GM11168 (cell line): ENCODE results near the gene NOVA1.

ENCODE experiments used
- in situ Hi-C: fragments of 300-500 bp; cut with MboI; formaldehyde crosslinking; loops from one replicate; pipeline ENCODE4 v1.12.0; 2022; ENCODE audit warnings: low sequenced_read_pairs; ENCODE audit not compliant: unreplicated experiment

NOVA1 gene

DNA sequence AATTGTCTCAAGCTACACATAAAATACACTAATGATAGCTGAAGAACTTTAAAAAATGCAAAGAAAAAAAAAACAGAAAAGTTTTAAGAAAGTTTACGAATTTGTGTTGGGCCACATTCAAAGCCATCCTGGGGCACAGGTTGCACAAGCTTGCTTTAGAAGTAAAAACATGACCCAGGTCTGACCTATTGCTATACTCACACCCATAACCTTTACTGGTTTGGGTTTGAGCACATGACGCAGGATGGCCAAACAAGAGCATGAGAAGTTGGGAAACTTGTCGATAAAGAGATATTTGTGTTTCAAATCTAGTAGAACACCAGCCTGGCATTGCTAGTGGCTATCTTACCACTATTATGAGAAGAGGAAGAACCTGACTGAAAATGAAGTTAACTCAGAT, 143.7 kb downstream of the NOVA1 start:
- in situ Hi-C loops, result no loop called here

DNA sequence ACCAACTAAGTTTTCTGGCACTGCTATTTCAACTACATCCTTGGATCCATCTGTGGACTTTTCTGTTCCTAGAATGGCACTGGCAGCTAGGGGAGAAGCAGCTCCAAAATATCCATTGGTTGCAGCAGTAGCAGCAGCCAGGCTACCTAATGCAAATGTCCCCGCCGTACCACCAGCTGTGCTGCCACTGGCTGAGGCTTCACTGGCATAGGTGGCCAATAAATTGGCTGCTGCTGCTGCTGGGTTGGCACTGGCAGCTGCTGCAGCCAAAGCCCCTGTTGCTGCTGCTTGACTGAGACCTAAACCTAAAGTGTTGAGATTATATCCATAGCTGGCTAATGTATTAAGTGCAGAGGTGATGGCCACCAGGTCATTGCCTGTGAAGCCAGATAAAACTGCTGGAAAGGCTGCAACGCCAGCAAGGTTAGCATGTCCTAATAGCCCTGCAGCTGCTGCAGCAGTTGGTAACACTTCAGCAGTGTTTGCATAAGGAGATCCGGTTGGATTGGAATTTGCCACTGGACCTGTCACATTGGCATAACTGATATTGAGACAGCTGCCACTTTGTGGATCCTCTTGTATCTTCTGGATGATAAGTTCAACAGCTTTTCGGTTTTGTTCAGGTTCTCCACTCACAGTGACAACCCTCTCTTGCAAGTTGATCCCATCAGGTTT, 149.5 kb downstream of the NOVA1 start:
- in situ Hi-C loops, result no loop called here

DNA sequence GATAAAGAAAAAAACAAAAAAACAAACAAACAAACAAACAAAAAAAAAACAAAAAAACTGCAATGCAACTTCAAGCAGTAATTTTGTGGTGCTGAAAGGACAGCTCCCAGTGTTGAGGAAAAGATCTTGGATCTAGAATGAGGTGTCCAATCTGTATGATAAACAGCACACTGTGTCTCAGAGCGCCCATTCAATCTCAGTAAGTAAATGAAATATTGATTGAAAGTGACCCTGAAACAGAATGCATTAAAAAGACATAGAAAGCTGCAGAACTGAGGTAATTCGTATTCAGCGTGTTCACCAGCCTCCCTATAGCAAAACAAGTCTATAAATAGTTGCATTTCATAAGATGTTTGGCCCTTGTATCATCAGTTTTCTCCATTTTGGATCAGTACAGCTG, 153.0 kb downstream of the NOVA1 start:
- in situ Hi-C loops, result no loop called here

DNA sequence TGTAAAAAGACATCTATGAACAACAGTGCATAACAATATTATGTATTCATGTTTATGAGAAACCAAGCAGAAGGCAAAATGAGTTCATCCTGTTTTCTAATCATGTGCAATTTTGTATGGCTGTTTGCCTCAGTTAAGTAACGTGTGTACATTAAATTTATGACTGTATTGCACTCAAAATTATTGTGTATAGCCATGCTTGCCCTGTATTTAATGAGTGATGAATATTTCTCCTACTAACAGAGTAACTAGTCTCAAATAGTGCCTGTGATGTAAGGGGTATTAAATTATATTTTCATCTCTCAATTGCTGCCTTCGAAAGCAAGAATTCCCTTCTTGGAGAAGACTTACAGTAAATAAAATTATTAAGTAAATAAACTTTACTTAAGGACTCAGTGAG, 154.2 kb downstream of the NOVA1 start:
- in situ Hi-C loops, result no loop called here

DNA sequence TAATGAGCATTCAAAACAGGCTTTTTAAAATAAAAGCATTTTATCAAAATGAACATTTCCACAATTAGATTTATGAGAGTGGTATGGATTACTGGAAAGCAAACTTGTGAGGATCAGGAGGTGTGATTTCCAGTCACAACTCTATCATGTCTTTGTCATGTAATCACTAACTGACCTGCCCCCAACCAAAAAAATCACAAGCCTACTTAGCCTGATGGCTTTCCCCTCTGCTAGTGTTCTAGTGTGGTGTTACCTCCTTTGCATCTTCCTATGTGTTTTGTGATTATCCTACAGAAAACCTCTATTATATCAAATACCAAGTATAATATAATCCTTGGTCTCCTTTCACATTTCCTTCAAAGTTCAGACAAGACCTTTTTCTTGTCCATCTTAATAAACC, 168.6 kb downstream of the NOVA1 start:
- in situ Hi-C loops, result no loop called here

DNA sequence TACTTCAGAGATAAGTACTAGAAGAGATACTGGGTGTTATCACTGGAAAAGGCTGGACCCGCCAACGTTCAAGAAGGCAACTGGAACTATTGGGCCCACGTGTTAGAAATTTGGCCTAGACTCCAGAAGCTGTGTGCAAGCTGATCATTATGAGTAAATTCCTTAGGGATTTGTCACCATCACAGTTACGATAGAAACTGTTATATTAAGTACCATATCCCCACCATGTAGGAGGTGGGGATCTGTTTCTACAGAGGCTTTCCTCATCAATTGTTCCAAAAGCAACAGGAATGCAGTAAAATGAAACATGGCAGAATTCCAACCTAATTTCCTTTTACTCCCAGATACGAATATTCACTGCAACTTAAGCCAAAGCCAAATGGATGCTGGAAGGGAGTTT, 170.7 kb downstream of the NOVA1 start:
- in situ Hi-C loops, result no loop called here

DNA sequence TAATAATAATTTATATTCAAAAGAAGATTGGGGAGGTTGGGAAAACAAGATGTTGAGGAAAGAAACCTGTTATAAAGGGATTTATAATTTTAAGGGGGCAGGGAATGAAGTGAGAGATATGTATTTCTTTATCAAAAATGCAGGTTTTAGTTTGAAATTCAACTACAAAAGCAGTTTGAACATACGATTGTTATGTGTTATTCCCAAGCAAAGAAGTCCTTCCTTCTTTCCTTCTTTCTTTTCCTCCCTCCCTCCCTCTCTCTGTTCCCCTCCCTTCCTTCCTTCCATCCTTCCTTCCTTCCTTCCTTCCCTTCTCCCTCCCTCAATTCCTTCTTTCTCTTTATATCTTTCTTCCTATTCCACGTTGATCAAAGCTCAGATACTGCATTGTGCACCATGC, 173.3 kb downstream of the NOVA1 start:
- in situ Hi-C loops, result no loop called here

DNA sequence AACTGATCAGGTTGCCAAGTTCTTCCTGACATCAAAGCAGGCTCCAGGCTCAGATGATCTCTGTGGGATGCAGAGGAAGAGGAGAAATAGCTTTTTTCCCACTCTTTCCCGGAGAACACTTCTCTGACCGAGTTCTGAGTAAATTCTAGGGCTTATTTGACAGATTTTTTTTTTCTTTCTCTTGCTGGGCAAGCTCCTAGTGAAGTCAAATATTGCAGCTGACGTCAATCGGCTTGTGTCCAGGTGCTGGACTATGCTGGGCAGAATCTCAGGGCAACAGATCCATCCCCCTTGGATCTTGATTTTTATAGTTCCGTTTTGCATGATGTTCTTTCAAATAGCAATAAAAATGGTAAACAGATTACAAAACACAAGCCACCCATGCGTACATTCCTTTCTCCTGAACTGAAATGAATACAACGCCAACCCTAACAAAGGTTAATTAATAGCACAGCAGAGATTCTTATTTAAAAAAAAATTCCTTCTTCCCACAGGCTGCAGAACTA, 182.2 kb downstream of the NOVA1 start:
- in situ Hi-C loops, result no loop called here

DNA sequence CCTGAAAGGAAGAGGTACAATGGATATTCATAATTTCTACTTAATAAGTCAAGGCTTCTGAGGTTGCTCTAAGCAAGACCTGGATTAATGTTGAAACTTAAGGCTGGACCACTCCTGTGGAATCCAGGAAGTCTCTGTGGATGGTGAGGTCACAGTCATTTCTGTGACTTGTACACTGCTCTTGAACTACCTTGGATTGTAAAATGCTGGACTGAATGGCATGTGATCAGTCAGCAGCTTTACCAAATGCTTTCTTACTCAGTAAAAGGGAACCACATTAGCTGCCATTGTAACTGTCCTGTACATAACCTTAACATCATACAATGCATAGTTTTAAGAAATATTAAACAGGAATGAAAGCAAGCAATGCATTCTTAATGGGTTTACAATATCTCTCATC, 182.9 kb downstream of the NOVA1 start:
- in situ Hi-C loops, result no loop called here

DNA sequence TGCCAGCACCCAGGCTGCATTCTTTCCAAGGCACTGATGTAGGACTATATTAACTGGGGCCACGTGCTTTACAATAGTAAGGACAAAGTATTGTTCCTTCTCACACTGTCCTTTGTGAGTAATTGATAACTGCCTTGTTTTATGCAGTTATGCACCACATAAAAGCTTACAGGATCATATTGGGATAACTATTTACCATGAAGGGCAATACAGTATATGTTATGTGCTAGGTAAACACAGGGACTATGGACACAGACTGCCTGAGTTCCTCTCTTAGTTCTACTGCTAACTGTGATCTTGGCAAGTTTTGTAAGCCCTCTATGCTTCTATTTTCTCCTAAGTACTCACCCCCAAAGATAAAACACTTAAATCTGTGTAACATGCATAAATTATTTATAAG, 183.7 kb downstream of the NOVA1 start:
- in situ Hi-C loops, result no loop called here

DNA sequence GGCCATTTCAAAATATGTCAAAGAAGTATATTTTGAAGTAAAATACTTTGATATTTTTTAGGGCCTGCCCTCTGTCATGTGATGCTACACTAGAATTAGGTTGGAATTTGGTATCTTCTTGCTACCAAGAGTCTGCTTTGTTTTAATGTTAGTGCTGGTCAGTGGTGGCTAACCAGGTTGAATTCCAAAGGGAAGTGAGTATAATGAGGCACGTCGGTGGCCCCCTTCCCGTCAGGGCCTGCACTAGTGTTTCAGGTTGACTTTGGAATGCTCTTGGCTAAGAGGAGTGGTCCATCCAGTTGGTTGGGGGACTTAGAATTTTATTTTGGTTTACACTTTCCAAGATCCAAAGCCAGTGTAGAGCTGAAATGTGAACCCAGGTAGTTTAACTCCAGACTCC, 185.4 kb downstream of the NOVA1 start:
- in situ Hi-C loops, result no loop called here

DNA sequence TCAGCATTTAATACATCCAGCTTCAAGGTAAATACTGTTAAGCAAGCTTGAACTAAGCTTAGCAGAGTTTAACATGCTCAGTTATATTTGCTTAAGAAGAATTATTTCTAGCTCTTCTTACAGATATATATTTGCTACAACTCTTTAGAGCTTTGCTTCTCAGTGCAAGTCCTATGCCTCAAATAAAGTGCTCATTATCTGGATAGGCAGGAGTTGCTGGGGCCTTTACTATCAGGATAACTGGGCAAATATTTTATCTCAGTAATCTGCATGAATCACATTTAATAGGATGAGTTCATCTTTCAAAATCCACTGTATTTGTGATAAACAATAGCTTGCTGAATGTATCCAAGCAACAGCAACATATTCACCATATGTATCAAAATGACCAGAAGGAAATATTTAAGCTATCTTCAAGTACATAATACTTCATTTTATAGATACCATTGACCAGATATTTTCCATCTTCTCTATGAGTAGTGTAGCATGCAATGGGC, 187.6 kb downstream of the NOVA1 start:
- in situ Hi-C loops, result no loop called here

DNA sequence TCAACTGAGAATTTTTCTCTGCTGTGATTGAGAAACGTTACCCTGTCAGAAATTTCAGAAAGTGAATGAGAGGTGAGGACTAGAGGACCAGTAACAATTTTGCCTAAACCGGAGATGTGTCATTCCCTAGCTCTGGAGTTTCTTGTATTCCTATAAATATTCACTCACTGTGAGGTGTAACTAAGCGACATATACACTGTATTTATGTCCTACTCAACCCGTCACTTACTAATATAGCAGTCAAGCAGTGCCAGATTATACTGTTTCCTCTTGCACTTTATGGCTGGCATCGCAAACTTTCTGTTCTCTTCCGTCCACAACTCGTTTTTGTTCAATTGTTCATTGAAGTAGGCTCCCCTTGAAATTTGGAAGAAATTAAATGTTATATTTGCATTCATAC, 192.9 kb downstream of the NOVA1 start:
- in situ Hi-C loops, result no loop called here

DNA sequence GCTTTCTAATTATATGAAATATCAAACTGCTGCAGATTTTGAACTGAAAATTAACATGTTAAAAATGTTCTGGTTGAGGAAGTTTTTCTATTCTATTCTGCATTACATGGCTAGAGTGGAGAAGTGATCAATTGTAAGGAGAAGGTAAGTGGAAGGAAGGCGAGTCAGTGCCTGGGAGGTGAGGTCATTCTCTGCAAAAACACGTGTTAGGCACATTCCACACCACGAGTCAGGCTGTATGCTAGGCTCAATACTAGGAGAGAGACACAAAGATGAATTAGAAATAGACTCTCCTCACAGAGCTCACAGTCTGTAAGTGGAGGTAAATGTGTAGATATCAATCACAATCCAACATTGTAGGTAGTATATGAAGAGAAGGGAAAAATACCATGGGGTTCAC, 194.1 kb downstream of the NOVA1 start:
- in situ Hi-C loops, result no loop called here

DNA sequence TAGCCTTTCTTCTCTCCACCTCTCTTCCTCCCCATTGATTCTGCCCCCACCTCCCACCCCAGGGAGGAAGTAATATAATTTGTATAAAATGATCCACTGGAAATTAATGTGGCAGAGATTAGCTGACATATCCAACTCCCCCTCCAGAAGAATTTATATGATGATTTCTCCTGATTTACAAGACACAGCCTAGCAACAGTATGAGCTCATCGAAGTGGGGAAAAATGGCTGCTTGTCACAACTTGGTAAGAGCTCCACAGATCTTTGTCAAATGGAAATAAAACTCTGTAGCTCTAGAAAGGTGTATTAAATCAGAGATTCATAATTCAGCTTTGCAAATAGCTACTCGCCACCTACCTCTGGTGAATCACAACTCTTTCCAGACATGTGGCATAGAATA, 195.7 kb downstream of the NOVA1 start:
- in situ Hi-C loops, result no loop called here

DNA sequence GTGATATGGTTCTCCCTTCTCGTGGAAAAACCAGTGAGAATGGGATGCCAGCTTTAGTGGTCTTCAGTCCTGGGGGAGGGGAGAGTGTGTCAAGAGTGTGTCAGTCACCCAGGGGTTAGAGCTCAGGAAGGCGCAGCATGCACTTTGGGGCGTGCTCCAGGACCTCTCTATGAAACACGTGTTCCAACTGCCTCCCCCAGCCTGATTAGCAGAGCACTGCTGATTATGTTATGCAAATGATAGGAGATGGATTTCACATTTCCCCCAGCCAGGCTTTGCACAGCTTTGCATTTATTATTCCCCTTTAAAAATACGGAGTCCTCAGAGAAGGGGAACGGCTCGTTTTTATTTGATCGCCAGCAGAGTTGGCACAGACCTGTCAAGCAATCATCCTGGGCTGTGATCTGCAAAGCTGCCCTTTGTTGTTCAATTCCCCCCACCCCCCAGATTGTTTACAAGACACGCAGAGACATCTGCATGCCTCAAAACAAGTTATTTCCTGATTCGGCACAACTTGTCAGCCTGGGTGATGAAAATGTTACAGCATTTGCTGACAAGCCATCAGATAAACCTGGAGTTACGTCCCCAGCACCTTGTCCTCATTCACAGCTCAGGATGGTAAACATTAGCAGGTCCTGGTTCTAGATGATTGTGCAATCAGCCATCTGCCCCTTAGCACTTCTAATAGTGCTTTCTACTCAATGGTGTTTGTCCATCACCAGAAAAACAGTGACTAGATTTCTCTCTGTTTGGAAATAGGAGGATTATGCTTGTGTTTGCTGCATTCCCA, 196.5 kb downstream of the NOVA1 start:
- in situ Hi-C loops, result no loop called here

DNA sequence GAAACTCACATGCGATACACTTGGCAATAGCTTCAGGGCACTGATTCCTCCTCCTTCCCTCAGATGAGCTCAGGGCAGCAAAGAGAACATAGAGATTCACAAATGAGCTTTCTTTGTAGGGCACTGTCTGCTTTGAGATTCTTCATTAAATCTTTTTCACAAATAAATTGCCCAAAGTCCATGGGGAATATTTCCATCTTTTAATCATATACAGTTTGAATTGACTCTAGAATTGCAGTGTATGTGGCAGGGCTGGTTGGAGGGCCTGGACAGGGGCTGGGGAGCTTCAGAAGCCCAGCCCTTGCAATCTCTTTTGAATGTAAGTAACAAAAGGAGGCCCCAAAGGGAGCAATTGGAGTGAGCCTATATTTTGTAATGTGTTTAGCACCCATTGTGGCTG, 197.5 kb downstream of the NOVA1 start:
- in situ Hi-C loops, result no loop called here

DNA sequence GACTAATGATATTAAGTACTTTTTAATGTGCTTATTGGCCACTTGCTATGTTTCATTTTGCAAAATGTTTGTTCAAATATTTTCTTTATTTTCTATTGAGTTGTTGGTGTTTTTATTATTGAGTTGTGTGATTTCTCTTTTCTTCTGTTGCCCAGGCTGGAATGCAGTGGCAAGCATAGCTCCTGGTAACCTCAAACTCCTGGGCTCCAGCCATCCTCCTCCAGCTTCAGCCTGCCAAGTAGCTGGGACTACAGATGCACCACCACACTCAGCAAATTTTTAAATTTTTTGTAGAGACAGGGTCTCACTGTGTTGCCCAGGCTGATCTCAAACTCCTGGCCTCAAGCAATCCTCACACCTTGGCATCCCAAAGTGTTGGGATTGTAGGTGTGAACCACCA, 199.2 kb downstream of the NOVA1 start:
- in situ Hi-C loops, result no loop called here
